K562 (cell line): Measurements from ENCODE around the gene UCKL1. TPM values are rescaled to one million over a fixed set of nuclear protein-coding genes. Genes with fewer than 3 reads are reported as not detected.

ENCODE experiments used
- ATAC-seq: fragments of 200-7000 bp; cut with Tn5 transposase; 3 replicates; pipeline ENCODE4 v1.9.1; 2020; ENCODE audit warnings: moderate library complexity
- BruUV-seq: library from RNA; stranded (reverse); fragments of 400-500 nt; replicated peaks from 2 replicates; lab custom pipeline; 2021; lab: Mats Ljungman, UMichigan
- CTCF ChIA-PET: fragments of 300-600 bp; formaldehyde crosslinking; extraction: SDS; loops from one replicate; lab custom pipeline; 2021; ENCODE audit warnings: low intra/inter-chr PET ratio; lab: Yijun Ruan, JAX
- POLR2A ChIA-PET: fragments of 300-600, 350-650 bp; sonication (Branson Sonifier 250); formaldehyde crosslinking; extraction: SDS; loops from one replicate; lab custom pipeline; 2021; ENCODE audit warnings: antibody characterized with exemption, inconsistent platforms; lab: Yijun Ruan, JAX
- DNase-seq, 4 experiments: peaks; one replicate each; pipeline versions ENCODE4 v3.0.0 to v3.0.0-alpha.2; 2011 to 2018; ENCODE audit warnings: low spot score in 3 of 4, mixed read lengths in 3 of 4; ENCODE audit errors: extremely low read depth in 1 of 4
- FAIRE-seq: peaks from 2 replicates; lab custom pipeline; 2011; peaks lifted over from hg19 to GRCh38; lab: Jason Lieb, UNC
- H2AFZ ChIP-seq: 2 replicates; pipeline ENCODE4 v1.6.0; 2011; ENCODE audit warnings: low read depth, low read length, control low read depth, inconsistent platforms
- H3K27ac ChIP-seq: fragments of 200-600 bp; 3 replicates; pipeline ENCODE4 v1.8.0; 2011; ENCODE audit warnings: low read depth, mild to moderate bottlenecking, control low read depth, inconsistent platforms, low read length, moderate library complexity, mixed read lengths; ENCODE audit errors: extremely low read depth
- H3K27me3 ChIP-seq, 2 experiments: fragments of 300-600 bp in 1 of 2; 2 replicates in 1 of 2; 3 replicates in 1 of 2; pipeline versions ENCODE4 v1.6.0 to v1.8.0; 2011; ENCODE audit warnings: inconsistent platforms in 2 of 2, low read length in 2 of 2, mild to moderate bottlenecking in 1 of 2, mixed read lengths in 1 of 2, moderate library complexity in 1 of 2; ENCODE audit not compliant: control insufficient read depth in 2 of 2, insufficient read depth in 2 of 2
- H3K36me3 ChIP-seq: fragments of 300-600 bp; 3 replicates; pipeline ENCODE4 v1.8.0; 2011; ENCODE audit warnings: mild to moderate bottlenecking, low read length, inconsistent platforms; ENCODE audit not compliant: control insufficient read depth, insufficient read depth
- H3K4me1 ChIP-seq, 2 experiments: fragments of 200-600 bp in 1 of 2; replicated peaks in 1 of 2; 2 replicates in 1 of 2; 3 replicates in 1 of 2; pipeline versions ENCODE4 v1.5.1 to v1.8.0; 2011; ENCODE audit warnings: inconsistent platforms in 2 of 2, low read length in 2 of 2, mild to moderate bottlenecking in 1 of 2, mixed read lengths in 1 of 2, moderate library complexity in 1 of 2; ENCODE audit not compliant: control insufficient read depth in 2 of 2, insufficient read depth in 2 of 2
- H3K4me2 ChIP-seq: 2 replicates; pipeline ENCODE4 v1.6.1; 2011; ENCODE audit warnings: low read length, control low read depth, inconsistent platforms, mixed read lengths; ENCODE audit not compliant: insufficient read depth
- H3K4me3 ChIP-seq: fragments of 200-600 bp; sonication (generic), shearing (Covaris generic); 2 replicates; pipeline ENCODE4 v1.5.1; 2016; ENCODE audit warnings: control low read depth, inconsistent platforms
- H3K79me2 ChIP-seq: fragments of 200-600 bp; 3 replicates; pipeline ENCODE4 v1.8.0; 2011; ENCODE audit warnings: low read length, inconsistent platforms; ENCODE audit not compliant: control insufficient read depth, insufficient read depth
- H3K9ac ChIP-seq, 2 experiments: 2 replicates each; pipeline versions ENCODE4 v1.6.0 to v1.6.1; 2011; ENCODE audit warnings: low read depth in 2 of 2, low read length in 2 of 2, control low read depth in 1 of 2, inconsistent platforms in 1 of 2, mild to moderate bottlenecking in 1 of 2, mixed read lengths in 1 of 2; ENCODE audit not compliant: insufficient read depth in 1 of 2
- H3K9me1 ChIP-seq: one replicate; pipeline ENCODE4 v1.6.0; 2011; ENCODE audit warnings: inconsistent platforms, mild to moderate bottlenecking, low read length, moderate library complexity; ENCODE audit not compliant: control insufficient read depth, insufficient read depth
- H3K9me3 ChIP-seq: replicated peaks from 2 replicates; pipeline ENCODE4 v1.5.1; 2011; ENCODE audit warnings: low read depth, low read length, inconsistent platforms; ENCODE audit not compliant: control insufficient read depth, insufficient read depth
- H4K20me1 ChIP-seq: replicated peaks from 2 replicates; pipeline ENCODE4 v1.6.1; 2011; ENCODE audit warnings: low read length, inconsistent platforms, mixed read lengths; ENCODE audit not compliant: control insufficient read depth, insufficient read depth
- CHD1 ChIP-seq: fragments of 200-600 bp; sonication (generic); IDR thresholded peaks from one replicate; pipeline ENCODE4 v1.6.1; 2012; ENCODE audit warnings: mild to moderate bottlenecking, moderate library complexity, low read length, inconsistent platforms
- DEAF1 ChIP-seq: fragments of 450-650 bp; formaldehyde crosslinking; IDR thresholded peaks from 2 replicates; pipeline ENCODE4 v1.4.0; 2020; ENCODE audit warnings: mild to moderate bottlenecking, moderate library complexity
- E2F6 ChIP-seq, 2 experiments: IDR thresholded peaks; 2 replicates each; pipeline ENCODE4 v1.6.1; 2011; ENCODE audit warnings: borderline replicate concordance in 1 of 2, control low read depth in 1 of 2, low read depth in 1 of 2, low read length in 1 of 2, mild to moderate bottlenecking in 1 of 2, mixed read lengths in 1 of 2, moderate library complexity in 1 of 2; ENCODE audit not compliant: insufficient read depth in 1 of 2, insufficient read length in 1 of 2, poor library complexity in 1 of 2, severe bottlenecking in 1 of 2; ENCODE audit errors: extremely low read depth in 1 of 2
- RBBP5 ChIP-seq: fragments of 200-600 bp; sonication (generic); IDR thresholded peaks from 2 replicates; pipeline ENCODE4 v1.6.1; 2012; ENCODE audit warnings: borderline replicate concordance, mild to moderate bottlenecking, low read length, control low read depth, inconsistent platforms; ENCODE audit not compliant: insufficient read depth, poor library complexity, severe bottlenecking
- SMAD4 ChIP-seq: fragments of 250-450 bp; sonication (Bioruptor Pico); conservative IDR thresholded peaks from 2 replicates; pipeline ENCODE4 v1.8.0; 2021; ENCODE audit warnings: inconsistent platforms, mild to moderate bottlenecking, moderate library complexity
- SP2 ChIP-seq: IDR thresholded peaks from 2 replicates; pipeline ENCODE4 v1.6.1; 2011; ENCODE audit warnings: mild to moderate bottlenecking, low read depth, low read length, moderate library complexity; ENCODE audit not compliant: poor library complexity, severe bottlenecking; ENCODE audit errors: extremely low read depth
- SRSF3 ChIP-seq: fragments of 200-400 bp; formaldehyde crosslinking; IDR thresholded peaks from 2 replicates; pipeline ENCODE4 v1.6.1; 2016; ENCODE audit warnings: mild to moderate bottlenecking, low read length, moderate library complexity; ENCODE audit not compliant: insufficient read depth
- TFE3 ChIP-seq: fragments of 450-650 bp; formaldehyde crosslinking; IDR thresholded peaks from 2 replicates; pipeline ENCODE4 v1.4.0; 2020; ENCODE audit warnings: mild to moderate bottlenecking, mixed read lengths
- WGBS: fragments of 100-300 bp; shearing (Covaris generic); methylation state at CpG from one replicate; pipeline ENCODE4 v1.1.6; 2016; ENCODE audit warnings: low coverage, mixed read lengths; ENCODE audit not compliant: insufficient coverage; ENCODE audit errors: missing lambda C conversion rate; 5-methylcytosine and 5-hydroxymethylcytosine counted together
- in situ Hi-C: fragments of 300-500 bp; cut with MboI; formaldehyde crosslinking; loops from 4 replicates; pipeline ENCODE4 v1.15.0; 2018; ENCODE audit warnings: inconsistent platforms, mixed read lengths
- intact Hi-C: fragments of 100-400 bp; cut with micrococcal nuclease; formaldehyde crosslinking; loops from 2 replicates; pipeline ENCODE4 v1.14.2; 2022
- polyA plus RNA-seq, 8 experiments: library from polyadenylated mRNA; depleted of rRNA in 4 of 8; stranded (reverse) in 5 of 8; unstranded in 3 of 8; fragments of >200 nt; fragmentation: Nextera tagmentation in 2 of 8; fragmentation: Illumina TruSeq in 1 of 8; extraction: Ambion mirVana in 2 of 8; extraction: Trizol in 1 of 8; gene quantifications; 2 replicates each; pipeline versions ENCODE4 v1.2.1 to v1.2.3, GENCODE V29; 2011 to 2014; ENCODE audit warnings: inconsistent platforms in 1 of 8, missing spikeins in 1 of 8
- total RNA-seq, 7 experiments: library from RNA; depleted of rRNA in 6 of 7; stranded (reverse); fragments of >200 nt in 6 of 7; fragmentation: Illumina TruSeq in 2 of 7; extraction: Trizol in 2 of 7; gene quantifications; 2 replicates each; pipeline versions ENCODE4 v1.2.1 to v1.2.3, GENCODE V29; 2011 to 2021; ENCODE audit warnings: low replicate concordance in 1 of 7
- TF ChIP-seq, protein P1 (sequence below): IDR thresholded peaks from 2 replicates; pipeline ENCODE4 v1.6.1; 2011; ENCODE audit not compliant: insufficient read length; ENCODE audit errors: extremely low read depth
- TF ChIP-seq, protein P2 (sequence below), 2 experiments: fragments of 450-650 bp in 1 of 2; sonication (generic) in 1 of 2; formaldehyde crosslinking in 1 of 2; IDR thresholded peaks in 1 of 2; conservative IDR thresholded peaks in 1 of 2; 2 replicates each; pipeline versions ENCODE4 v1.6.1 to v1.8.1; 2016 to 2023; ENCODE audit warnings: mild to moderate bottlenecking in 2 of 2, moderate library complexity in 2 of 2, inconsistent platforms in 1 of 2, missing genetic modification reagents in 1 of 2

UCKL1 gene
- total and polyA plus RNA-seq, 9 of the 15 experiments (the other 6 are each of a cell fraction or from before 2014, with no cell fraction given): 3.1 to 52.8 (median 24.2) TPM

- 4% methylated on average over 50 of the region's 52 CpGs for WGBS
- Histone ChIP-seq H3K9ac (peak overlapping the region; percentile 72 to 92), H3K9me1 (peaks cover 3% of the 10 kb centered on the region), H3K27ac (peak overlapping the region; percentile 83), H3K4me3 (peak overlapping the region; percentile 100), H4K20me1 (no peaks in the 10 kb centered on the region), H2AFZ (peak overlapping the region; percentile 79), H3K79me2 (peaks cover 29% of the 10 kb centered on the region), H3K4me2 (peak overlapping the region; percentile 74), H3K27me3 (no peaks in the 10 kb centered on the region), H3K9me3 (no peaks in the 10 kb centered on the region), H3K36me3 (peaks cover 22% of the 10 kb centered on the region; the same call in 2 of the 3 replicates), H3K4me1 (peaks cover 29 to 66% of the 10 kb centered on the region in 2 experiments)
- POLR2A ChIA-PET: no interaction called here
- BruUV-seq: TSS peak; percentile 55
- in situ Hi-C loops: no loop called here
- FAIRE-seq (peak; percentile 83), ATAC-seq (peak; percentile 65), DNase-seq (peak; percentile 72 to 86 (median 74))
- CTCF ChIA-PET: no interaction called here
- intact Hi-C loops: loop anchor here (5.0 to 10.0 kb wide), 3 partner anchors 74 to 194 kb away; partner anchors contain the start of genes ABHD16B and TPD52L2
- TF ChIP-seq SRSF3 (no peak), SMAD4 (CRISPR knock-in tag) (peak; percentile 70), DEAF1 (CRISPR knock-in tag) (no peak), RBBP5 (peak; percentile 19), SP2 (no peak), E2F6 (IDR thresholded peaks at IDR 0.05; ENCODE audit: borderline replicate concordance in 1 of 2, extremely low read depth in 1 of 2, insufficient read depth in 1 of 2, insufficient read length in 1 of 2, low read depth in 1 of 2, low read length in 1 of 2, poor library complexity in 1 of 2, severe bottlenecking in 1 of 2) (peak; percentile 74 to 89), TFE3 (CRISPR knock-in tag) (no peak), CHD1 (peak; percentile 6)
- TF ChIP-seq, protein P1, sequence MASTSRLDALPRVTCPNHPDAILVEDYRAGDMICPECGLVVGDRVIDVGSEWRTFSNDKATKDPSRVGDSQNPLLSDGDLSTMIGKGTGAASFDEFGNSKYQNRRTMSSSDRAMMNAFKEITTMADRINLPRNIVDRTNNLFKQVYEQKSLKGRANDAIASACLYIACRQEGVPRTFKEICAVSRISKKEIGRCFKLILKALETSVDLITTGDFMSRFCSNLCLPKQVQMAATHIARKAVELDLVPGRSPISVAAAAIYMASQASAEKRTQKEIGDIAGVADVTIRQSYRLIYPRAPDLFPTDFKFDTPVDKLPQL: no peak
- TF ChIP-seq, protein P2, sequence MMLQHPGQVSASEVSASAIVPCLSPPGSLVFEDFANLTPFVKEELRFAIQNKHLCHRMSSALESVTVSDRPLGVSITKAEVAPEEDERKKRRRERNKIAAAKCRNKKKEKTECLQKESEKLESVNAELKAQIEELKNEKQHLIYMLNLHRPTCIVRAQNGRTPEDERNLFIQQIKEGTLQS (IDR thresholded peaks at IDR 0.05): no peak
- TF ChIP-seq, protein P2 (CRISPR knock-in tag; conservative IDR thresholded peaks at IDR 0.05): no peak
These were observed 22.4 kb upstream of the UCKL1 start for GRCh38 chr20:63978319-63979228.
